T47D (cell line): ENCODE data around the gene HOXC5.

ENCODE experiments used
- DNase-seq, 2 experiments: peaks; one replicate each; pipeline versions ENCODE4 v3.0.0 to v3.0.0-alpha.2; 2011 to 2012; ENCODE audit warnings: low read depth in 1 of 2, low spot score in 1 of 2
- JUND ChIP-seq: IDR thresholded peaks from 2 replicates; pipeline ENCODE4 v1.6.1; 2012; ENCODE audit warnings: low read depth
- in situ Hi-C: cut with HindIII; loops from 2 replicates; pipeline ENCODE4 v1.10.0; 2016; ENCODE audit warnings: low sequenced_read_pairs, low pct_unique_long_range_greater_than_20kb

Gene HOXC5

GRCh38 chr12:54021432-54022013 lies 11.3 kb upstream of the HOXC5 start:
- in situ Hi-C loops, result loop anchor here (25.0 kb wide), 1 partner anchor 166 kb away; the partner anchor contains the start of gene SMUG1

DNA sequence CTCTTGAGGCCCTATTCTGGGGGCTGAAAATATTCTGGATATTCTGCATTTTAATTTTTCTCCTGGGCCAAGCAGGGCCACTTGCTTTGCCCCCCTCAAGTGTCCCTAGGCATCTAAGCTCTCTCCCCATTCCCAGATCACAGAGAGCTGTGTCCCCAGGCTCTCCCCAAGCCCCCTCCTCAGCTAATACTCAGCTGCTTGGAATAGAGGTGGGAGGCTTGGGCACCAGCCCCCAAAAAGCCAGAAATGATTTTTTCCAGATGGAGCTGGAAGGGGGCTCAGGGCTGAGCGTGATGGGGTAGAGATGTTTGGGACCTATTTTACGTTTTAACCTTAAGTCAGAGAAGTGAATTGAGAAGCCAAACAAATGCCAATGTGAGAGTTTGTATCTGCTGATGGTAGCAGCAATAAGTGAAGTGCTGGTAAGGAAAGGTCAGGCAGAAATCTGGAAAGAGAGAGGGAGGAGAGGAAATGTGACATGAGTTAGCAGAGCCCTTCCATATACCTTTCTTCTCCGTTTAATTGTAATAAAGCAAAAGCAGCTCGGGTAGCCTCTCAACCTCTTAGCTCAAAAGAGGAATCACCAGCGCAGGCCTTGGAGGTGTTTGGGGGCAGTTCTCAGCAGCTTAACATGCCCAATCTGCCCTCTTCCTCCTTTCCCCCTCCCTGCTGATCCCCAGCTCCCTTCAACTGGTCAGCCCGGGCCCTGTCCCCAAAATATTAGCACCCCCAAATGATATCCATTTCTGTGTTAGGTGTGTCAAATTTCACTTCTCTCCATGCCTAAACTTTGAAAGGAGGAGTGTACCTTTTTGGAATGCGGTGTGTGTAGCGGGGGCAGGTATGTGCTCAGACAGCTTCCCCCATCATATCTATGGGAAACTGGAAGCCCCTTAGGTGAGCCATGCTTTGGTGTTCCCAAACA lies 9.6 kb upstream of the HOXC5 start:
- no peak for DNase-seq
- in situ Hi-C loops, result loop anchor here (25.0 kb wide), 1 partner anchor 164 kb away; the partner anchor contains the start of gene SMUG1
- TF ChIP-seq JUND, result no peak

More at GRCh38 chr12:54021432-54022013, 11.3 kb upstream of the HOXC5 start:
- DNase-seq, result peak in 1 of 2 experiments; percentile 73
- no peak for TF ChIP-seq JUND

DNA sequence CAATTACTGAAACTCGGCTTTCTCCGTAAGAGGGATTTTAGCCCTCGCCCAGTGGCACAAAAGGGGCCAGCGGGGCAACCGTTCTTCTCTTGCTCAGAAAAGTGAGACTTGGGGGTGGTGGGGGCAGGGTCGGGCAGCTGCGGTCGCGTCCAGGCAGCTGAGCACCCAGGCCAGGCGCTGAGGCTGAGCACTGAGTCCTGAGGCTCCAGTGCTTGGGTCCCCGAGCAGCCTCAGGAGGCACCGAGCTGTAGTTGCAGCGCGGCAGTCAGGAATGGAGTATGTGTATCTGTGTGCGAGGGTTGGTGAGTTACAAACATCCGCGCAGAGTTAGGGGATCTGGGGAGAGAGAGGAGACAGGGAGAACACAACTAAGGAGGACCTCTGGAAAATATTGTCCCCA lies 8.7 kb upstream of the HOXC5 start:
- in situ Hi-C loops, result loop anchor here (25.0 kb wide), 1 partner anchor 163 kb away; the partner anchor contains the start of gene SMUG1
- no peak for DNase-seq
- no peak for TF ChIP-seq JUND

DNA sequence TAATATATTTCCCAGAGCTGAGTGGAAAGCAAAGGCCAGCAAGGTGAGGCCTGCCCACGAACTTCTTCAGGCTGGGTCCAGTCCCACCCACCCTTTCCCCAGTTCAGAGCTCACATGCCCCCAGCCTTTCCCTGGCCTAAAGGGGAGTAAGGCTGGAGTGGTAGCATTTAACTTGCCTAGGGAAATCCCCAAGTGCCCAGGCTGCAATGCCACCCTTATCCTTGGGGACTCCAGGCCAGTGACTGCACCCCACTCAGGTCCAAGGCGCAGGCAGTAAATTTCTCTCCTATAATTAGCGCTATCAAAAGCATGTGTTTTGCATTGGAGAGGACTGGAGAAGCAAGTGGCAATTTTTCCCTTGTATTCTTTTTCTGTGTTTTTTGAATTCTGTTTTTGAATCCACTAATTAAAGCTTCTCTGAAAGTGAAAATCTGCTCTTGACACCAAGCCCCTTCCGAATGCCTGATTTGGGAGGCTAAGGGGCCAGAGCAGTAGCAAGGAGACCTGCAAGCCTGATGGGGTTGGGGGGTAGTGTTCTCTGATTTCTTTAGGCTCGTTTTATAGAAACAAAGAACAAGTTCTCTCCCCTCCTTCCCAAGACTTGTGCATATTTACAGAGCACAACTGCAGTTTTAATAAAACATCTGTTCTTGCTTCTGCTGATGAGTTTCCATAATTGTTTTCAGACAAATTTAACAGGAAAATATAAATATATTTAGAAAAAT lies 8.1 kb upstream of the HOXC5 start:
- in situ Hi-C loops, result loop anchor here (25.0 kb wide), 1 partner anchor 163 kb away; the partner anchor contains the start of gene SMUG1
- no peak for DNase-seq
- TF ChIP-seq JUND, result no peak

DNA sequence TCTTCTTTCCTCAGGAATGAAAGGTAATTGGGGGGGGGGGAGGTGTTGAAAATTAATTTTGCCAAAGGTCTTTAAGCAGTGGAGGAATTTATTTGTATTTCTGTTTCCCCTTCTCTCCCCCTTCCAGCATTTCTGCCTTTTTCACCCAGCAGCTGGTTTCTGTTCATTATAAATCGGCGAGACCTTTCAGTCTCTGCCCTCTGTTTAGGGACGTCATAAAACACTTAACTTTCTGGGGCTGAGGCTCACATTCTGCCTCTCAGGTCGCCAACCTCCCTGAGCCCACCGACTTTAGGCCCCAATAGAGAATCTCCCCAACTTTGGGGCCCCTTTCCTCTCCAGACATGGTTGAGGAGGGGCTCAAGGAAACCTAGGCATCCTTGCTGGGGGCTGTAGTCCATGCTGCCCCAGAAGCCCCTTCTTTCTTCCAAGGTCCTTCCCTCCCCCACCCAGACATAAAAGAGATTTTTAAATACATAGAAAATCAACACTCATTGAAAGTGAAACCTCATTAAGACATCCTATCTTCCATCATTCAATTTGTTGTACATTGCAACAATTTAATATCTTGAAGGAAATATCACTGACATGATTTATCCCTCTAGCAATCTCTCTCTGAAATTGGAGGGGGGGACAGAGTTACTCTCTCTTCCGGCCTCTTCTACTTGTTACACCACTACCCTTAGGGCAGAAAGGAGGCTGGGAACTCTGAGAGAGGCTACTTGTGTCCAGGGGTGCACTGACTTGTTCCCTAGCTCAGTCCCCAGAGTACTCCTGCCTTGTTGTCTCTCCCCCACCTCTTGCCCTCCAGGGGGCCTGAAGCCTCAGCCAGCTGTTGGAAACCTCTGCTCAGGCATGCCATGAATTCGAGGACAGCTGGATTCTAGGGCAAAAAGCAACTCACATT lies 7.1 kb upstream of the HOXC5 start:
- DNase-seq, result no peak
- in situ Hi-C loops, result no loop called here
- TF ChIP-seq JUND, result no peak

DNA sequence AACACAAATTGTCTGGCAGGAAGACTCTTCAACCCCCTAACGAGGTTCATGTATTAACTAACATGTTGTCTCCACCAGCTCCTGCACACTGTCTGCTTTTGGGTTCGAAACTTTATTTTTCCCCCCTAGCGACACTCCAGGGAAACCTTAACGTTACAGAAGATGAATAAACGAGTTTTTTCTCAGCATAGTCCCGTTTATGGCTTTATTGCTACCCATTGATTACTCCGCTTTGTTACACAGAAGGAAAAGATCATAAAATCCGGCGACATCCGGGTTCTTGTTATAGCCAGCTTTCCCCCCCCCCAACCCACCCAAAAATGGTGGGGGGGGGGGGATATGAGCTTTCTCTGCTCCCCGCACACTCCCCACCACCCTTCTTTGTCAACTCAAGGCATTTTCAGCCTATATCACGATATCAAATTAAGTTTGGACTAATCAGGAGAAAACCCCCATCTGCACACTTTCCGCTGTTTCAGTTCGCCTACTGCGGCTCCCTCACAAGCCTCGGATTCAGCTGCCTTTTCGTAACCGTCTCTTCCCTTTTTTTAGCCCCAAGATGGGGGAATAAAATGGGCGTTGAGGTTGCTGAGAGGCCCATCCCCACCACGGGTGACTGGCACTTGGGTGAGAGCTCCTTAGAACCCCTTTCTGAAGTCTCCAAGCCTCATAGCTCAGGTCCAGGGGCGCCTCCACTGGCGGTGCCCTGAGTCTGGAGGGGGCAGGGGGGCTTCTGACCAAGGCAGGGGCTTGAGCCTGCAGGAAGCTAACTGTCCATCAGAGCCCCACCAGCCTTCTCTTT lies 6.0 kb upstream of the HOXC5 start:
- in situ Hi-C loops, result no loop called here
- DNase-seq, result no peak
- TF ChIP-seq JUND, result no peak

DNA sequence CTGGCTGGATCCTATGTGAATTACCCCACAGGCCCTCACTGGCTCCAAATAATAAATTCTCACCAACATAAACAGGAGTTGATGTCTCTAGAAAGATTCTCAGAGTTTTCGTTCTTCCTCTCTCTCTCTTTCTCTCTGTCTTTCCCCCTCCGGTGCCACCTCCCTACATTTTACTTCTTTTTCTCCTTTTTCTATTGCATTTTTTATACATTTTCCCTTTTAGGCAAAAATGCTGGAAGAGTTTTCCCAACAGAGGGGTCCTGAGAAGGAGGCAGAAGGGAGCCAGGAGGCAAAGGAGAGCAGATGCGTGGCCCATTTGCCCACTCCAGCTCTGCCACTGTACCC lies 5.4 kb upstream of the HOXC5 start:
- in situ Hi-C loops, result no loop called here
- no peak for TF ChIP-seq JUND
- DNase-seq, result no peak

DNA sequence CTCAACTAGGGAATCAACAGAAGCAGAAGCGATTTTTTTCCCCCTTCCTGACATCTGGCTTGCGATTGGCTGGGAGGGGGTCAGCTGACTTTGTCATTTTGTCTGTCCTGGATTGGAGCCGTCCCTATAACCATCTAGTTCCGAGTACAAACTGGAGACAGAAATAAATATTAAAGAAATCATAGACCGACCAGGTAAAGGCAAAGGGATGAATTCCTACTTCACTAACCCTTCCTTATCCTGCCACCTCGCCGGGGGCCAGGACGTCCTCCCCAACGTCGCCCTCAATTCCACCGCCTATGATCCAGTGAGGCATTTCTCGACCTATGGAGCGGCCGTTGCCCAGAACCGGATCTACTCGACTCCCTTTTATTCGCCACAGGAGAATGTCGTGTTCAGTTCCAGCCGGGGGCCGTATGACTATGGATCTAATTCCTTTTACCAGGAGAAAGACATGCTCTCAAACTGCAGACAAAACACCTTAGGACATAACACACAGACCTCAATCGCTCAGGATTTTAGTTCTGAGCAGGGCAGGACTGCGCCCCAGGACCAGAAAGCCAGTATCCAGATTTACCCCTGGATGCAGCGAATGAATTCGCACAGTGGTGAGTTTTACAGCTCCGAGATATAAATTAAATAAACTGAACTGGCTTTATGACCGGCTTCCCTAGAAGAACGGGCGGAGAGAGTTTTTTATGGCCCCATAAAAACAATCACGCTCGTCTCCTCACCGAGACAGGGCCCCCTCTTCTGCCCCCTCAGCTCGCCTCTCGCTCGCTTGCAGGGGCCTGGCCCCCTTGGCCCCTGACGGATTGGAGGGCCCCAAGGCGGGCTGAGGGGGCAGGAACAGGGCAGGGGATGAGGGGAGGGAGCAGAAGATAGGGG lies 4.3 kb upstream of the HOXC5 start, which contains the start of gene HOXC6:
TSS of gene HOXC6 (plus strand) at position 127 of the 888 bp plus-strand sequence. CDS start at position 209, 82 bp downstream.
- TF ChIP-seq JUND, result no peak
- no peak for DNase-seq
- in situ Hi-C loops, result no loop called here

DNA sequence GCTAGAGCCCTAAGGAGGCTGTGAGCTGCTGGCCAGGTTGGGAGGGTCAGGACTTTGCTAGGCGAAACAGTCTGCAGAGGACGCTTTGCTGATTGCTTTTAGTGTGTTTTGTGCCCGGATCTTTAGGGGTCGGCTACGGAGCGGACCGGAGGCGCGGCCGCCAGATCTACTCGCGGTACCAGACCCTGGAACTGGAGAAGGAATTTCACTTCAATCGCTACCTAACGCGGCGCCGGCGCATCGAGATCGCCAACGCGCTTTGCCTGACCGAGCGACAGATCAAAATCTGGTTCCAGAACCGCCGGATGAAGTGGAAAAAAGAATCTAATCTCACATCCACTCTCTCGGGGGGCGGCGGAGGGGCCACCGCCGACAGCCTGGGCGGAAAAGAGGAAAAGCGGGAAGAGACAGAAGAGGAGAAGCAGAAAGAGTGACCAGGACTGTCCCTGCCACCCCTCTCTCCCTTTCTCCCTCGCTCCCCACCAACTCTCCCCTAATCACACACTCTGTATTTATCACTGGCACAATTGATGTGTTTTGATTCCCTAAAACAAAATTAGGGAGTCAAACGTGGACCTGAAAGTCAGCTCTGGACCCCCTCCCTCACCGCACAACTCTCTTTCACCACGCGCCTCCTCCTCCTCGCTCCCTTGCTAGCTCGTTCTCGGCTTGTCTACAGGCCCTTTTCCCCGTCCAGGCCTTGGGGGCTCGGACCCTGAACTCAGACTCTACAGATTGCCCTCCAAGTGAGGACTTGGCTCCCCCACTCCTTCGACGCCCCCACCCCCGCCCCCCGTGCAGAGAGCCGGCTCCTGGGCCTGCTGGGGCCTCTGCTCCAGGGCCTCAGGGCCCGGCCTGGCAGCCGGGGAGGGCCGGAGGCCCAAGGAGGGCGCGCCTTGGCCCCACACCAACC lies 3.1 kb upstream of the HOXC5 start:
- TF ChIP-seq JUND, result no peak
- no peak for DNase-seq
- in situ Hi-C loops, result no loop called here

DNA sequence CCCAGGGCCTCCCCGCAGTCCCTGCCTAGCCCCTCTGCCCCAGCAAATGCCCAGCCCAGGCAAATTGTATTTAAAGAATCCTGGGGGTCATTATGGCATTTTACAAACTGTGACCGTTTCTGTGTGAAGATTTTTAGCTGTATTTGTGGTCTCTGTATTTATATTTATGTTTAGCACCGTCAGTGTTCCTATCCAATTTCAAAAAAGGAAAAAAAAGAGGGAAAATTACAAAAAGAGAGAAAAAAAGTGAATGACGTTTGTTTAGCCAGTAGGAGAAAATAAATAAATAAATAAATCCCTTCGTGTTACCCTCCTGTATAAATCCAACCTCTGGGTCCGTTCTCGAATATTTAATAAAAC lies 2.4 kb upstream of the HOXC5 start:
- DNase-seq, result no peak
- TF ChIP-seq JUND, result no peak
- in situ Hi-C loops, result no loop called here
